HG03342 (cell line): ENCODE measurements around the gene ZNF786.
"Not testable (repeated sequence)": the region's sequence is repeated elsewhere in the genome, so short reads cannot be mapped to it uniquely, and the experiment has no call there.

ENCODE experiments used
- ATAC-seq: cut with Tn5 transposase; IDR thresholded peaks from one replicate; pipeline ENCODE4 v1.9.1; 2021; ENCODE audit warnings: mild to moderate bottlenecking, moderate library complexity; ENCODE audit not compliant: unreplicated experiment

The ZNF786 gene

GRCh38 chr7:149081914-149082313 is 8.6 kb downstream of the ZNF786 start:
- ATAC-seq = no peak

- no peak for ATAC-seq
These were observed 12.9 kb downstream of the ZNF786 start for GRCh38 chr7:149077594-149077993.

GRCh38 chr7:149075286-149075685 is 15.2 kb downstream of the ZNF786 start:
- no peak for ATAC-seq

- ATAC-seq = no peak
These were observed 16.2 kb downstream of the ZNF786 start for GRCh38 chr7:149074116-149074885.

GRCh38 chr7:149072438-149072775 is 18.1 kb downstream of the ZNF786 start:
- ATAC-seq = no peak

GRCh38 chr7:149071641-149072437 is 18.7 kb downstream of the ZNF786 start:
- no peak for ATAC-seq

- no peak for ATAC-seq
These were observed 19.3 kb downstream of the ZNF786 start for GRCh38 chr7:149071182-149071635.

- ATAC-seq = no peak
These were observed 20.0 kb downstream of the ZNF786 start for GRCh38 chr7:149070372-149071125.

GRCh38 chr7:149067869-149068268 is 22.6 kb downstream of the ZNF786 start:
- ATAC-seq = no peak

- no peak for ATAC-seq
These were observed 27.0 kb downstream of the ZNF786 start for GRCh38 chr7:149063476-149063875.

GRCh38 chr7:149062217-149062899 is 28.2 kb downstream of the ZNF786 start:
- ATAC-seq = not testable (repeated sequence)

GRCh38 chr7:149060156-149060555 is 30.4 kb downstream of the ZNF786 start:
- no peak for ATAC-seq

GRCh38 chr7:149053885-149054284 is 36.6 kb downstream of the ZNF786 start:
- no peak for ATAC-seq

- no peak for ATAC-seq
These were observed 37.1 kb downstream of the ZNF786 start for GRCh38 chr7:149053384-149053783.

GRCh38 chr7:149050941-149051340 is 39.6 kb downstream of the ZNF786 start:
- no peak for ATAC-seq

GRCh38 chr7:149048805-149049204 is 41.7 kb downstream of the ZNF786 start:
- ATAC-seq = no peak

GRCh38 chr7:149046416-149046815 is 44.1 kb downstream of the ZNF786 start:
- no peak for ATAC-seq

GRCh38 chr7:149043936-149044335 is 46.6 kb downstream of the ZNF786 start:
- no peak for ATAC-seq

GRCh38 chr7:149041350-149041749 is 49.2 kb downstream of the ZNF786 start:
- ATAC-seq = no peak

GRCh38 chr7:149038641-149039040 is 51.9 kb downstream of the ZNF786 start:
- not testable (repeated sequence) for ATAC-seq

GRCh38 chr7:149036676-149037075 is 53.8 kb downstream of the ZNF786 start:
- no peak for ATAC-seq
